ACHN (cell line): ENCODE measurements around the gene RCBTB1.
A peak's percentile ranks its signal among the peaks of the same experiment; 100 is the strongest.
"Not testable (repeated sequence)": the region's sequence is repeated elsewhere in the genome, so short reads cannot be mapped to it uniquely, and the experiment has no call there.

Experiments
- DNase-seq: peaks from one replicate; pipeline ENCODE4 v3.0.0-alpha.2; 2015
- in situ Hi-C: cut with HindIII; loops from 2 replicates; pipeline ENCODE4 v1.10.0; 2017; ENCODE audit warnings: low sequenced_read_pairs, low pct_ligation_motif_present, low pct_unique_long_range_greater_than_20kb

Gene RCBTB1

DNA sequence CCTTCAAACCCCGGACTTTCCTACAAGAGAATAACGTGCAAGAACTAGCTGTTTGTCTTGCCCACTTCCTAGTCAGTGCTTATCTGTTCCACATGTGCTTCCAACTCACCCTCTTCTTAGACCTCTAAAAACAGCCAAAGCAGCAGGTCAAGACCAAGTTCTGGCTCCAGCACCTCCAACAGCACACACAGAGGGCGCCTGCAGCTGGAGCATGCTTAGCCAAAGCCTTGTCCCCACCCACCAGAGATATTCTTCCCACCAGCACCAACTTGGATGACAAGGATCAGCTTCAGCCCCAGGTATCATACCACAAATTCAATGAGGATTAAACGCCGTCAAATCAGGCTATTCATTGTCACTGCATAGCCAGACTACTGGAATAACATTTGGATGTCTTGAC is 17.9 kb downstream of the RCBTB1 start:
- in situ Hi-C loops: no loop called here
- no peak for DNase-seq

DNA sequence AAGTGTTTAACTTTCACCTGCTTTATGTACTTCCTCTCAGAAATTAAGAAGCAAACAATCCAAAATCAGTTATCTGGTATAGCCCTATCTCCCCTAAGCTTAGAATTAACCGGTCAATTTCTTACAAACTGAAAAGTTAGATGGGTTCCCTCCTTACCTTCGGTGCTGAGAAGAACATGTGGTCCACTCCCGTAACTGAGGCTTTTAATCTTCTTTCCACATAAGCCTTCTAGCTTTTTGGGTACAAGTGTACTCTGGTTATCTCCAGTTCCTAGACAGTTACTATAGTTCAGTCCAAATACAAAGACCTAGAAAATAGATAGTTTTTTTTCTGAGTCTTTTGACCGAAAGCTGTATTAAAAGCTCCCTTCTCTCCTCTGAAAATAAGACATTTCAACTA is 18.9 kb downstream of the RCBTB1 start:
- in situ Hi-C loops: no loop called here
- DNase-seq: no peak

DNA sequence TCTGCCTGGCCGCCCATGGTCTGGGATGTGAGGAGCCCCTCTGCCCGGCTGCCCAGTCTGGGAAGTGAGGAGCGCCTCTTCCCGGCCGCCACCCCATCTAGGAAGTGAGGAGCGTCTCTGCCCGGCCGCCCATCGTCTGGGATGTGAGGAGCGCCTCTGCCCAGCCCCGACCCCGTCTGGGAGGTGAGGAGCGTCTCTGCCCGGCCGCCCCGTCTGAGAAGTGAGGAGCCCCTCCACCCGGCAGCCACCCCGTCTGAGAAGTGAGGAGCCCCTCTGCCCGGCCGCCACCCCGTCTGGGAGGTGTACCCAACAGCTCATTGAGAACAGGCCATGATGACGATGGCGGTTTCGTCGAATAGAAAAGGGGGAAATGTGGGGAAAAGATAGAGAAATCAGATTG is 19.9 kb downstream of the RCBTB1 start:
- in situ Hi-C loops: not testable (repeated sequence)

DNA sequence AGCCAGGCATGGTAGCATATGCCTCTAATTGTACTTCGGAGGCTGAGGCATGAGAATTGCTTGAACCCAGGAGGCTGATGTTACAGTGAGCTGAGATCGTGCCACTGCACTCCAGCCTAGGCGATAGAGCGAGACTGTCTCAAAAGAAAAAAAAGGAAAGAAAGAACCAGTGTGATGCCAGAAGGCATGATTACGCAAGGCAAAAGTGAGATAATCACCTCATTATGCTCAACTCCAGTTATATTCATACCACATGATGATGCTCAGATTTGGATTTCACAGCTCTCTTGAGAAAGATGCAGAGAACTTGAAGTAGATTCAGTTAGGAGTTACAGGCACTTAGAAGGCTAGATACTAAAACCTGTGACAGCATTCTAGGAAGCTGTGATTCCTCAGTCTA is 21.8 kb downstream of the RCBTB1 start:
- in situ Hi-C loops: no loop called here
- no peak for DNase-seq

More for the DNA sequence above, 19.9 kb downstream of the RCBTB1 start:
- not testable (repeated sequence) for DNase-seq

GRCh38 chr13:49561062-49561410 is 24.3 kb downstream of the RCBTB1 start:
- peak; percentile 8 for DNase-seq

DNA sequence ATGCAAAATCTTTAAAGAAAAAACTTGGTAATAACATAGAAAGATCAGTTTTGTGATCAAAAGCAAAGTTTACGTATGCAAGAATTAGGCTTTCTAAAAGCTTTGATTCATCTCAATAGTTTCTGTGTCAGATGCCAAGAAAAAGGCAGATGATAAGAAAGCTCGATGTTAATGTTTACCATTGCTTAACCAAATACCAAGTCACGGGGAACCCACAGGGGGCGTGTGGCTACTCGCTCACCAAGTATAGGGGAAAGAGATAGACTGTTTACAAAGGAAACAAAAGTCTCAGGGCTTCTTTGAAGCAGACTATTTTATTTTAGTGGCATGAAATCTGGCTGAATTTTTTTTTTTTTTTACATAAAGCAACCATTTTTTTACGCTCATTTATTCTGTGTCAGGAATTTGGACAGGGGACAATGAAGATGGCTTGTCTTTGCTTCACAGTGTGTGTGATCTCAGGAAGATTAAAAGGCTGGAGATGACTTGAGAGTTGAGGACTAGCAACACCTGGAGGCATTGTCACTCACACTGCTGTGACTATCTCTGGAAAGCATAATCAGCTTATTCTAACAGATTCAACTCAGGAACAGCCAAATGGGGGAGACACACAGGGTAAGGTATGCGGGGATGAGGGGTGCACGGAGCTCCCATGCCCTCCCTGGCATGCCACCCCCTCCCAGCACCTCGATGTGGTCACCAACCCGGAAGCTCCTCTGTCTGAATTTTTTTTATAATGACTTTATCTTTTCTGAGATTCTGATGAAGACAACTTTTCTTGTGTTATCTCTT is 24.9 kb downstream of the RCBTB1 start:
- peak; percentile 75 for DNase-seq
- in situ Hi-C loops: no loop called here

More at GRCh38 chr13:49561062-49561410, 24.3 kb downstream of the RCBTB1 start:
- in situ Hi-C loops: no loop called here

DNA sequence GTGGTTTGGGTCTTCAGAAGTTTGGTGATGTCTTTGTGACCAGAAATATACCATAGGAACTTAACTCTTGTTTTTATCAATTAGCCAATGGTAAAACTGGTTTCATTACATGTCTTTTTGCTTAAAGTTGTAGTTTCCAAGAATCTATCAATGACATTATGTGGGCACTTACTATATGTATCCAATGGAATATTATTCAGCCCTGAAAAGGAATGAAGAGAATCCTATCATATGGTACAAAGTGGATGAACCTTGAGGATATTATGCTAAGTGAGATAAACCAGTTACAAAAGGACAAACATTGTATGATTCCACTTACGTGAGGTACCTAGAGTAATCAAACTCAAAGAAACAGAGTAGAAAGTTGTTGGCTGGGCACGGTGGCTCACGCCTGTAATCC is 26.4 kb downstream of the RCBTB1 start:
- in situ Hi-C loops: no loop called here
- DNase-seq: no peak

DNA sequence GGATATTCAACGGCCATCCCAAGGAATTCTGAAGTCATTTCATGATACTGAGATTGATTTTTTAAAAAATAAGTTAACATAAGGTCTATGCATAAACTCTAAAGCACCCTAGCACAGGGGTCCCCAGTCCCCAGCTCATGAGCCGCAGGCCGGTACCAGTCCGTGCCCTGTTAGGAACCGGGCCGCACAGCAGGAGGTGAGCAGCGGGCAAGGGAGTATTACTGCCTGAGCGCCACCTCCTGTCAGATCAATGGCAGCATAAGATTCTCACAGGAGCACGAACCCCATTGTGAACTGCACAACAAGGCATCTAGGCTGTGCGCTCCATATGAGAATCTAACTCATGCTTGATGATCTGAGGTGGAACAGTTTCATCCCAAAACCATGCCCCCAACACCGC is 31.0 kb downstream of the RCBTB1 start:
- no peak for DNase-seq
- in situ Hi-C loops: no loop called here

GRCh38 chr13:49553888-49554287 is 31.5 kb downstream of the RCBTB1 start:
- in situ Hi-C loops: no loop called here
- no peak for DNase-seq

- DNase-seq: no peak
- in situ Hi-C loops: no loop called here
These were observed 34.3 kb downstream of the RCBTB1 start for GRCh38 chr13:49550942-49551644.

DNA sequence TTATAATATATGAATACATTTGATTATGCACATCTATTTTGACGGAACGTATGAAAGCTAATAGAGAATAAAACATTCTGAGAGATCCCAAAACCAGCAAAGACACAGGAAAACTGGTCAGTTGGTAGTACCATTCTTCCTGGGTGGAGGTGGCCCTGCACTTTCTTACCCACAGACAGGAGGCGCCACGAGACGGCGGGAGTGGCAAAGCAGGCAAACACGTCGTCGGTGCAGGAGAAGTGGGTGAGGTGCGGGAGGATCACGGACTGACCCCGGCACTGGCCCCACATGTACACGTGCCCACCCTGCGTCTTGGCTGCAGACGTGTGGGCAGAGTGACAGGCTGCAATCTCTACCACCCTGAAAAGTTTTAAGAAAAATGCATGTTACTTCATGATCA is 36.1 kb downstream of the RCBTB1 start:
- DNase-seq: no peak
- in situ Hi-C loops: no loop called here

GRCh38 chr13:49546561-49546960 is 38.8 kb downstream of the RCBTB1 start:
- in situ Hi-C loops: no loop called here

DNA sequence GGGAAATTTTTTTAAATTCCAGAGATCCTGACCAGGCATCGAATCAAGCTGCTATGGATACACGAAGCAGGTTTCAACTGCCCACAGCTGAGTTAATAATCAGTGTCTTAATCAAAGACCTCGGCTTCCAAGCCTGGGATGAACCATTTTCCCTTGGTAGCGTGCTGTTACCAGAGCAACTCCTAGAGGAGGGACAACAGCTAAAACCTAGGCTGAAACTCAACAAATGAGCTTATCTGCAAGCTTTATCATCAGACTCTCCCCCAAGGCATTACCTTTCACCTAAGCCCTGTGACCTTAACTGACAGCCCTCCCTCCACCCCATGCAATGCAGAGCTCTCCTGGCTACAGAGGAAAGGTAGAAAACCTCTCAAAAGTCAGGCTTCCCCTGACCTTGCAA is 39.7 kb downstream of the RCBTB1 start:
- in situ Hi-C loops: no loop called here

More at GRCh38 chr13:49546561-49546960, 38.8 kb downstream of the RCBTB1 start:
- DNase-seq: no peak

DNA sequence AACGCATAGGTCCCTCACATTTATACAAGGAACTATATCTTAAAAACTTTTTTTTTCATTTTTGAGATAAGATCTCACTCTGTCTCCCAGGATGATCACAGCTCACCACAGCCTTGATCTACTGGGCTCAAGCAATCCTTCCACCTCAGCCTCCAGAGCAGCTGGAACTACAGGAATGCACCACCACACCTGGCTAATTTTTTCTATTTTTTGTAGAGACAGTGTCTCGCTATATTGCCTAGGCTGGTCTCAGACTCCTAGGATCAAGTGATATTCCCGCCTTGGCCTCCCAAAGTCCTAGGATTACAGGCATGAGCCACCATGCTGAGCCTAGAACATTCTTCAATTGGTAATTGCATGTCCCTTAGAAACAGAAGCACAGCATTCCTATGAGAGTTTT is 41.7 kb downstream of the RCBTB1 start:
- in situ Hi-C loops: no loop called here
- no peak for DNase-seq

More for the DNA sequence above, 39.7 kb downstream of the RCBTB1 start:
- DNase-seq: no peak

GRCh38 chr13:49540552-49540951 is 44.8 kb downstream of the RCBTB1 start:
- in situ Hi-C loops: no loop called here
- peak; percentile 22 for DNase-seq

DNA sequence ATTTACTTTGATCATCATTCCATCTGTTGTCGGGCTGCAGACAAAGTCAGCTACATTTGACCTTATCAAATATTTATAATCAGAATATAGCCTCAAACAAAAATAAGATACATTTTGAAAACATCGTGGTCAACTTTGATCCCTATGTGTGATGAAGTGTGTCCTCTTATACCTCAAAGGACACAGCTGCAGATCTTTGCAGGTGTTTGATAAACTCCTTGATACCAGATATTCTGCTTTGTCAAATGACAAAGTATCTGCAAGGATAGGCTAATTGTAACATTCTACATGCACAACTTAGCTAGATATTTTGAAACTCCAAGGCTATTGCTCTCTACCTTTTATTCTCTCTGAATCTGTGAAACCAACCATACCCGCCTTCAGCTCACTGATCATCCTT is 45.6 kb downstream of the RCBTB1 start:
- in situ Hi-C loops: no loop called here
- no peak for DNase-seq

DNA sequence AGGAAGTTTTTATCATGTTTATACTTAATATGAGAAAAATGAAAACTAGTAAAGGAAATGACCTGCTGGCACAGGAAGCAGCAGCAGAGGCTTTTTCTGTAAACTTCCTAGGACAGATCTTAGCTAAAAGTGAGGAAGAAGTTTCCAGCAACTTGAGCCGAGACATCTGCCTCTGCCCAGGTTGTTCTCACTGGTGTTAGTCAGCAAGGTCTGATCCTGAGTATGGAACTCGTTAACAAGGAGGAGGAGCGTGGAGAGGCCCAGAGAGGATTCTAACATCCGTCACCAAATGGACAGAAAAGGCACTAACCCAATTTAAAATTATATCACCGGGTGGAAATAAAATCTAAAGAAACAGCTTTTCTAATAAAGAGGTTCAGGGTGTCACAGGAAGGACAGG is 46.0 kb downstream of the RCBTB1 start:
- in situ Hi-C loops: no loop called here

GRCh38 chr13:49538404-49538803 is 47.0 kb downstream of the RCBTB1 start:
- in situ Hi-C loops: no loop called here
- no peak for DNase-seq

More for the DNA sequence above, 46.0 kb downstream of the RCBTB1 start:
- no peak for DNase-seq

- DNase-seq: no peak
- in situ Hi-C loops: no loop called here
These were observed 49.0 kb downstream of the RCBTB1 start for GRCh38 chr13:49536144-49536873.
